Esophagus squamous epithelium (tissue), 4 donors: ENCODE data around the gene FAM3C.

Experiments
- CTCF ChIP-seq, 6 experiments: fragments of 450-650 bp in 4 of 6; fragments of 200-600 bp in 2 of 6; sonication (generic) in 2 of 6; IDR thresholded peaks; one replicate each; pipeline ENCODE4 v1.5.1; 2016 to 2019; ENCODE audit warnings: antibody characterized with exemption in 6 of 6, mild to moderate bottlenecking in 4 of 6, moderate library complexity in 4 of 6
- POLR2A ChIP-seq, 4 donors: fragments of 450-650 bp; IDR thresholded peaks; one replicate each; pipeline ENCODE4 v1.6.1; 2017; ENCODE audit warnings: antibody characterized with exemption in 4 of 4, mild to moderate bottlenecking in 4 of 4, moderate library complexity in 3 of 4

- TF ChIP-seq POLR2A (IDR thresholded peaks at IDR 0.05) (no peak), CTCF (IDR thresholded peaks at IDR 0.05) (no peak)
Measured at GRCh38 chr7:121341933-121342332, 54.2 kb downstream of the FAM3C start.
